Raji (cell line): ENCODE results near the gene PRR12.

ENCODE experiments used
- POLR2A ChIP-seq: IDR thresholded peaks from 2 replicates; pipeline ENCODE4 v1.6.1; 2011; ENCODE audit warnings: low read depth, low read length, control low read depth; ENCODE audit not compliant: insufficient read depth

PRR12 gene

DNA sequence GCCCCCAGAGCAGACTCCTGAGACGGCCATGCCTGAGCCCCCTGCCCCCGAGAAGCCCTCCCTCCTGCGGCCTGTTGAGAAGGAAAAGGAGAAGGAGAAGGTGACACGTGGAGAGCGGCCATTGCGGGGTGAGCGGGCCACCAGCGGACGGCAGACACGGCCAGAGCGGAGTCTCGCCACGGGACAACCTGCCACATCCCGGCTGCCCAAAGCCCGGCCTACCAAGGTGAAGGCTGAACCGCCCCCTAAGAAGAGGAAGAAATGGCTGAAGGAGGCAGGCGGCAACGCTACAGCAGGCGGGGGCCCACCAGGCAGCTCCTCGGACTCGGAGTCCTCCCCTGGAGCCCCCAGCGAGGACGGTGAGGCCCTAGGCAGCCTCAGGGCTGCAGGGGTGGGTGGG is 24.9 kb downstream of the PRR12 start:
- no peak for TF ChIP-seq POLR2A

DNA sequence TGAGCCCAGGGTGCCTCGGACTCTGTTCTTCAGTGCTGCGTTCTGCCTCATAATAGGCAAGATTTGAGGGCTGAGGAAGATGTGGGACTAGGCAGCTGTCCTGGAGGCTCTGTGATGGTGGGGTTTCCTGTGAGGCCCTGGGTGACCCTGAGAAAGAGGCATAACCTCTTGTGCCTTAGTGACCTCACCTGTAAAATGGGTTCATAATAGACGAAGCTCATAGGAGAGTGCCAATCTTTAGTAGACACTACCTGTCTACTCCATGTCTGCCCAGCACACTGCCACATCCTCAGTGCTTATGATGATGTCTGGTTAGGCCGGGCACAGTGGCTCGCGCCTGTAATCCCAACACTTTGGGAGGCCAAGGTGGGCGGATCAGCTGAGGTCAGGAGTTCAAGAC is 25.6 kb downstream of the PRR12 start:
- no peak for TF ChIP-seq POLR2A

DNA sequence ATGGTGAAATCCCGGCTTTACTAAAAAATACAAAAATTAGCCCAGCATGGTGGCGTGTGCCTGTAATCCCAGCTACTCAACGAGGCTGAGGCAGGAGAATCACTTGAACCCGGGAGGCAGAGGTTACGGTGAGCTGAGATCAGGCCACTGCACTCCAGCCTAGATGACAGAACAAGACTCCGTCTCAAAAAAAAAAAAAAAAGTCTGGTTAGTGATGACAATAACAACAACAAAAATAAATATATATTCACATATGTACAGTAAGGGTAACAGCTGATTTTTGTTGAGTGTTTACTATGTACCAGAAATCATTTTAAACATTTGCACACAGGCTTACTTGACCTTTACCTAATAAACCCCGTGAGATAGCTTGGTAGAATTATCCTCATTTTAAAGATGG is 26.0 kb downstream of the PRR12 start:
- TF ChIP-seq POLR2A, result no peak

DNA sequence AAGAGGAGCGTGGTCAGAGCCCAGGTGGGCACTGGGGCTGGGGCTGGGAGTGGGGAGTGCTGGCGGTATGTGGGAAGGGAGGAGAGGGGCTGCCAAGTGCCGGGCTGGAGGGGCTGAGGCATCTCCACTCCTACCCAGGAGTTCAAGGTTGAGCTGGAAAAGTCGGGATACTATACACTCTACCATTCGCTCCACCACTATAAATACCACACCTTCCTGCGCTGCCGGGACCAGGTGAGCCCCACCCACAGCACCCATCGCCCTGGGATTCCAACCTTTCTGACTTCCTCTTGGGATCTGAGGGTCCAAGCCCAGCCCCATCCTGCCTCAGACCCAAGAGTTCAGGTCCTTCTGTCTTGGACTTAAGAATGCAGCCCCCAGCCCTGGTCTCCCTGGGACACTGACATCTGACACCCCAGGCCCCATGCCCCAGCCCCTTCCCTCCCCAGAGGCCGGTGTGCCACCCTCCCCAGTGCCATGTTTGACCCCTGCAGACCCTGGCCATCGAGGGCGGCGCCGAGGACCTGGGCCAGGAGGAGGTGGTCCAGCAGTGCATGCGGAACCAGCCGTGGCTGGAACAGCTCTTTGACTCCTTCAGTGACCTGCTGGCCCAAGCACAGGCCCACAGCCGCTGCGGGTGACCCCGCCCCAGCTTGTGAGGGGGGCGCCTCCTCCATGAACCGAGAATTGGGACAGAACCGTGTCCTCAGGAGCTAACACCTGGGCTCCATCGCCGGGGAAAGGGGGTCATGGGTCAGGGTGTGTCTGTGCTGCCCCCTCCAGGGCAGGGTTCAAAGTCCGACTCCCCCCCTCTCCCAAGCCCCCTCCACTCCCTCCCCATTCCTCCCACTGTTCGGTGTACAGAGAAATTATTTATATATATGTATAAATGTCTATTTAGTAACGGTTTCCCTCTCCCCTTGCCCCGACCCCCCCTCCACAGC is 34.3 kb downstream of the PRR12 start:
- no peak for TF ChIP-seq POLR2A

DNA sequence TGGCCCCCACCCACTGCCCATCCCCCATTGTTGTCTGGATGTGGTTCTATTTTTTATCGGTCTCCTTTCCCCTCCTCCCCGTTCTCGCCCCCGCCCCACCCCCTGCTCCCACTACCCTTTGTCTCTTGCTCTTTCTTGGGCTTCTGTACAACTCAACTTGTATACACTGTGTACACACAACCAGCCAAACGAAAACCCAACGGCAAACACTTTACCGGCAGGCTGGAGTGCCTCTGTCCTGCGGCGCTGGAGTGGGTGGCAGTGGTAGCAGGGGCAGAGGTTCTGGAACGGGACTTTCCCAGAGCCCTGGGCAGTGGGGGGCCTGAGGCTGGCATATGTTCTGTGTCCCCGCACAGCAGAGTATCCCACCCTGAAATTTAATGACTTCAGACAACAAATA is 35.2 kb downstream of the PRR12 start:
- no peak for TF ChIP-seq POLR2A

DNA sequence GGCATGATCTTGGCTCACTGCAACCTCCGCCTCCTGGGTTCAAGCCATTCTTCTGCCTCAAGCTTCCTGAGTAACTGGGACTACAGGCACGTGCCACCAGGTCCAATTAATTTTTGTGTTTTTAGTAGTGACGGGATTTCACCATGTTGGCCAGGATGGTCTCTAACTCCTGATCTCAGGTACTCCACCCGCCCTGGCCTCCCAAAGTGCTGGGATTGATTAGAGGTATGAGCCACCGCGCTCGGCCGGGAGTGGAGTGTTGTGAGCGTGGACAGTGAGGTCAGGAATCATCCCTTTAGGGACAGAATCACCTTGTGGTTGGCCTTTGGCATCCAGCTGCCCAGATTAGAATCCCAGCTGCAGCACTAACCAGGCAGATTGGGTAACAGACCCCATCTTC is 38.7 kb downstream of the PRR12 start:
- TF ChIP-seq POLR2A, result no peak

DNA sequence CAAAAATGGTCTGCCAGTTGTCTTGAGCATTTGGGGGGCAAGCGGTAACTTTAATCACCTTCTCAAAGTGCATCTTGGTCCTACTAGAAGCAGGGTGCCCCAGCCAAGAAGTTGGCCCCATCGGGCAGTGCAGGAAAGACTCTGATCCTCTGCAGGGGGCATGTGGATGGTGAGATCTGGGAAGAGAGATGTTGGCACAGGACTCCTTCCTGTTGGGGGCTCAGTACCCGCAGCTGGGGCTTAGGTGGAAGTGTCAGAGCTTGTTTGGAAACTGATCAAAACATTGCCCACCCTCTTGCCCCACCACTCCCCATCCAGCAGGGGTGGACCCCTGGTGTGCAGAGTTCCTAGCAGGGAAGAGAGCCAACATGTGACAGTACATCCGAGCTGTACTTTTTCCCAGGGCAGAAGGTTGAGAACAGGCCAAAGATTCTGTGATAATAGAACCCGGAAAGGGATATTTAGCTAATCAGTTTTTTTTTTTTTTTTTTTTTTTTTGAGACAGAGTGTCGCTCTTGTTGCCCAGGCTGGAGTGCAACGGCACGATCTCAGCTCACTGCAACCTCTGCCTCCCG is 40.1 kb downstream of the PRR12 start:
- TF ChIP-seq POLR2A, result no peak

DNA sequence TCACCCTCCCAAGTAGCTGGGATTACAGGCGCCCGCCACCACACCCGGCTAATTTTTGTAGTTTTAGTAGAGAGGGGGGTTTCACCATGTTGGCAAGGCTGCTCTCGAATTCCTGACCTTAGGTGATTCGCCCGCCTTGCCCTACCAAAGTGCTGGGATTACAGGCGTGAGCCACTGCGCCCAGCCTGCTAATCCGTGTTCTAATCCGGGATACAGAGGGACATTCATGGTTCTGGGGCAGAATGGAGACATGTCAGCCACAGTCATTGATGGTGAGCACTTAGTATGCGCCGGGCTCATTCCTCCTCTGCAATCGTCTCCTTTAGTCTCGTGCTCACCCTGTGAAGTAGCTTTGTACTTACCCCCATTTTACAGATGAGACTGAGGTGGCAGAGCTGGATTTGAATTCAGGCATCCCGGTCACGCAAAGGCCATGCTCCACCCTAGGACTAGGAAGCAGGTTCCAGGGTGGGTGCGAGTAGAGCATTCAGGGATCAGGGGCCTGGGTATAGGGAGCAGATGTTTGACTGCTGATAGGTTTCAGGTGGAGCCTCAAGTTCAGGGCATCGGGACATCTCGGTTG is 40.7 kb downstream of the PRR12 start:
- no peak for TF ChIP-seq POLR2A

DNA sequence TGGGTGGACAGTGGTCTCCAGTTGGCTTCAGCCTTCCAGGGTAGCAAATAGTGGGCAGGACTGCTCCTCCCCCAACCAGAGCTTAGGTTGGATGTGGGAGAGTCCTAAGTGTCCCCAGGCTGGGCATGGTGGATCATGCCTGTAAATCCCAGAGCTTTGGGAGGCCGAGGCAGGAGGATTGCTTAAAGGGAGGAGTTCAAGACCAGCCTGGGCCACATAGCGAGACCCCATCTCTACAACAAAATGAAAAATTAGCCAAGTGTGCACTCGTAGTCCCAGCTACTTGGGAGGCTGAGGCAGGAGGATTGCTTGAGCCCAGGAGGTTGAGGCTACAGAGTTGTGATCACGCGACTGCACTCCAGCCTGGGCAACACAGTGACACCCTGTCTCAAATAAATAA is 41.6 kb downstream of the PRR12 start:
- TF ChIP-seq POLR2A, result no peak

DNA sequence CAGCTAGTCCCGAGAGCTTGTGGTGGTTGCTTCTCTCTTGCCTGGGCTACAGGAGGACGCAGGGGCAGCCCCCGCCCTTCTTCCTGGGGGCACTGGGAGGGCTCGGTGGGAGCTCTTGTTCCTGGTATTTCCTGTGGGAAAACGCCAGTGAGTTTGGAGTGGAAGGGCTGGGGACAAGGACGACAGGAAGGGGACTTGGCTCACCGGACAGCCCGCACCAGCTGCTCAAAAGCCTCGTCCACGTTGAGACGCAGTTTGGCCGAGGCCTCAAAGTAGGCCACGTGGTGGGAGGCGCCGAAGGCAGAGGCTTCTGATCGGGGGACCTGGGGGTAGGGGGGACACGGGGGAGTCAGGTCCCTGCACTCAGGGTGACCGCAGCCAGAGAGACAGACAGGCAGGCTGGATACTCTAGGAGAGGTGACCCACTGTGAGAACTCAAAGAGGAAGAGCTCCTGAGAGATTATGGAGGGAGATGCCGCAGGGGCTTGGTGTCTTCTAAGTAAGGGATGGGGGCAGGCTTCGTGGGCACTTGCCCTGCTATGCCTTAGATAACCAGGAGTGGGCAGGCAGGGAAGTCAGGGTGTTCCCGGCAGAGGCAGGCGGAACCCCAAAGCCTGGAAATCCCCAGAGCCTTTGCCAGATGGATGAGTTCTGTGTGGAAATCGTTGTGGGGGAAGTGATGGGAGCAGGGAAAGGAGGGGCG is 44.7 kb downstream of the PRR12 start:
- TF ChIP-seq POLR2A, result no peak

DNA sequence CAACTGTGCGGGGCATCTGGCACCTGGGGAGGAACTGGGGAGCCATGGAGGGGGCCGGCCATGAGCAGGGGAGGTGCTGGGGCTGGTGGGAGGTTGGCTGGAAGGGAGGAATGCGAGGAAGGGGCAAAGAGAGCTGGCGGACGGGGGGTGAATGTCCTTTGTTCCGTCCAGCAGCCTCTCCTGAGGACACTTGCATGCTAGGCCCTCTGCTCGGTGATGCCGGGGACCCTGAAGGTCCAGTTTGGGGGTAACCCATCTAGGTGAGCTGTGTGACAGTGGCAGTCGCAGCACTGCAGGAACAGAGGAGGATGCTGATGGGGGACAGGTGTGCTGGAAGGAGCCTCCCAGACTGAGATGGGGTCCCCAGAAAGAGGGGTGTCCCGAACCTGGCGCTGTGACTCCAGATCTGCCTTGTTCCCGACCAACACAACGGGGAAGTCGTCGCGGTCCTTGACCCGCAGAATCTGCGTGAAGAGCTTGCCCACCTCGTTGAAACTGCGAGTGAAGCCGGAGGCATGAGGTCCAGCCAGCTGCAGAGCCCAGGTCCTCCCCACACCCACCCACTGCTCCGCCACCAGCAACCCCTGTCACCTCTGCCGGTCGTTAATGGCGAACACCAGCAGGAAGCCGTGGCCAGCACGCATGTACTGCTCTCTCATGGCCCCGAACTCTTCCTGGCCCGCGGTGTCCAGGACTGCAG is 45.4 kb downstream of the PRR12 start:
- TF ChIP-seq POLR2A, result no peak

DNA sequence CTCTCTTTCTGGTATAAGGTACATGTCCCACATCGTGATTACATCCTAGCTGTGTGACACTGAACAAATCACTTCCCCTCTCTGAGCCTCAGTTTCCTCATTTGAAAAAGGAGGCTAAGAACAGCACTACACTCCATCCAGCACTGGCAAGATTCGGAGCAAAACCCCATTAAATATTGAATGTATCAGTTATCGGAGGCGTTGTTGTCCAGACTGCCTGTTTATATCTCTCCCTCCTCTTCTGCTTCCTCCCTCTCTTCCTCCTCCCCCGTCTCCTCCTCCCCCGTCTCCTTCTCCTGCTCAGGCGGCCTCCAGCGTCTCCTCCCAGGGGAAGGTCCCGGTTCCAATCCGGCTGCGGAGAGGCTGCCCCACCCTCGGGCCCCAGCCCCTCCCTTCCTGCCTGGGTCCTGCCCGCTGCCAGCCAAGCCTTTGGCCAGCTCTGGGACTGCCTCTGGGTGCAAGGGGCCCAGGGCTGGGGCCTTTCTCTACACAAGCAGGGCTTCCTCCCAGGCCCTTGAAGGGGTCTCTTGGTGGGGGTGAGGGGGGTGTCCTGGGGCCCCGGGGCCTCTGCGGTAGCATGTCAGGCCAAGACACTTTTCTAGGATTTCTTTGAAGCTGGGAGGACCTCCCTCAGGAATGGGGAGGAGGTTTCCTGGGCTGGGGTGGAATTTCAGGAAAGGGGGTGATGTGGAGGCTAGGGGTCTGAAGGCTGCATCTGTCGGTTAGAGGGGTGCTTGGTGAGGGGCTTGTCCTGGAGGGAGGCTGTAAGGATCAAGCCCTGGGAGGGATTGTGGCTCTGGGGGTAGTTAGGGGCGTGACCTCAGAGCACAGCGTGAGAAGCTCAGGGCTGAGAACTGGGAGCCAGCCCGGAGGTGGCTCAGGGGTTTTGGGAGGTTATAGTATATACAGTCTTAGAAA is 47.1 kb downstream of the PRR12 start:
- TF ChIP-seq POLR2A, result no peak

DNA sequence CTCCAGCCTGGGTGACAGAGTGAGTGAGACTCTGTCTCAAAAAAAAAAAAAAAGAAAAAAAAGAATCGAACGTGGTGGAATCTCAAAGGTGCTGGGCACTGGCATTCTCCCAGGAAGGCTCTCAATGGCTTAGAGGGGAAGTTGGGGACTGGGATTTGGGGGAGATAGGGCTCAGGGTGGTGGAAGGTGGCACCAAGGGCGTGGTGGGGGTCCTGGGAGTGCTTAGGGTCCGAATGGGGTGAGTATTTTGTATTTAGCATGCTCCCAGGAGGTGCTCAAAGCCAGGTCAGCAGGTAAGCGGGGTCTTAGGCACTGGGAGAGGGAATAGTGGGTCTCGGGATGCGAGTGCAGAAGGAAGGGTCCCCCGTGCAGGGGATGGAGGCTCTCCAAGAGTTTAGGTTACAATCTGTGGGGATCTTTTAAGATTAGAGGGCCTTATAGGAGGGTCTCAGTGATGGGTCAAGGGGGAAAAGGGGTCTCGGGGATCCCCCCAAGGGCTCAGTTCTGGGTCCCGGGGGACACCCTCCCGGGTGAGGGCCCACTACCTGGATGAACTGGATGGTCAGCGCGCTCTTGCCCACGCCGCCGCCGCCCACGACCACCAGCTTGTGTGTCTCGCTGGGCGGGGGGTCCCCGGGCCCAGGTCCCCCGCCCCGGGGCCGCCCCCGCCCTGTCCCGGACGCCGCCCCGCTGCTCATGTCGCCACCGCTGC is 48.6 kb downstream of the PRR12 start:
- TF ChIP-seq POLR2A, result no peak
